Astrocyte (in vitro differentiated cells and primary cell): ENCODE measurements around the gene PDZD2. TPM values are rescaled to one million over a fixed set of nuclear protein-coding genes. Genes with fewer than 3 reads are reported as not detected.

Experiments used
- DNase-seq: peaks from one replicate; pipeline ENCODE4 v3.0.0-alpha.2; 2010; ENCODE audit warnings: low read depth
- FAIRE-seq: peaks from 2 replicates; lab custom pipeline; 2011; peaks lifted over from hg19 to GRCh38; lab: Jason Lieb, UNC
- H2AFZ ChIP-seq: 2 replicates; pipeline ENCODE4 v1.6.0; 2012; ENCODE audit warnings: low read depth, low read length, inconsistent platforms
- H3K27ac ChIP-seq: 2 replicates; pipeline ENCODE4 v1.5.1; 2011; ENCODE audit warnings: low read depth, low read length, inconsistent platforms
- H3K27me3 ChIP-seq: 2 replicates; pipeline ENCODE4 v1.6.0; 2011; ENCODE audit warnings: low read length, inconsistent platforms; ENCODE audit not compliant: insufficient read depth
- H3K36me3 ChIP-seq: 2 replicates; pipeline ENCODE4 v1.5.1; 2011; ENCODE audit warnings: low read length, inconsistent platforms; ENCODE audit not compliant: insufficient read depth
- H3K4me1 ChIP-seq: 2 replicates; pipeline ENCODE4 v1.5.1; 2011; ENCODE audit warnings: low read length, inconsistent platforms; ENCODE audit not compliant: insufficient read depth
- H3K4me2 ChIP-seq: 2 replicates; pipeline ENCODE4 v1.6.0; 2012; ENCODE audit warnings: low read length, inconsistent platforms
- H3K4me3 ChIP-seq: 2 replicates; pipeline ENCODE4 v1.5.1; 2011; ENCODE audit warnings: low read depth, mild to moderate bottlenecking, low read length, inconsistent platforms; ENCODE audit not compliant: insufficient read depth
- H3K79me2 ChIP-seq: 2 replicates; pipeline ENCODE4 v1.6.0; 2012; ENCODE audit warnings: mild to moderate bottlenecking, low read length, inconsistent platforms; ENCODE audit not compliant: insufficient read depth
- H3K9ac ChIP-seq: 2 replicates; pipeline ENCODE4 v1.6.0; 2012; ENCODE audit warnings: mild to moderate bottlenecking, low read length, inconsistent platforms
- H3K9me3 ChIP-seq: 2 replicates; pipeline ENCODE4 v1.5.1; 2012; ENCODE audit warnings: low read depth, mild to moderate bottlenecking, low read length, inconsistent platforms; ENCODE audit not compliant: insufficient read depth
- H4K20me1 ChIP-seq: 2 replicates; pipeline ENCODE4 v1.6.0; 2012; ENCODE audit warnings: low read length, inconsistent platforms; ENCODE audit not compliant: insufficient read depth
- H3K27ac Mint-ChIP-seq: one replicate; pipeline ENCODE4 v1.8.0; 2021; ENCODE audit warnings: mild to moderate bottlenecking, mixed read lengths; ENCODE audit not compliant: unreplicated experiment
- H3K27me3 Mint-ChIP-seq: one replicate; pipeline ENCODE4 v1.8.0; 2021; ENCODE audit warnings: low read depth, mixed read lengths; ENCODE audit not compliant: unreplicated experiment
- H3K36me3 Mint-ChIP-seq: one replicate; pipeline ENCODE4 v1.8.0; 2021; ENCODE audit warnings: low read depth, mixed read lengths; ENCODE audit not compliant: unreplicated experiment
- H3K4me1 Mint-ChIP-seq: one replicate; pipeline ENCODE4 v1.8.0; 2021; ENCODE audit warnings: low read depth, mixed read lengths; ENCODE audit not compliant: unreplicated experiment
- H3K4me3 Mint-ChIP-seq: one replicate; pipeline ENCODE4 v1.8.0; 2021; ENCODE audit warnings: mild to moderate bottlenecking, moderate library complexity, mixed read lengths; ENCODE audit not compliant: unreplicated experiment
- H3K9me3 Mint-ChIP-seq: one replicate; pipeline ENCODE4 v1.8.0; 2021; ENCODE audit warnings: mild to moderate bottlenecking, mixed read lengths; ENCODE audit not compliant: unreplicated experiment
- CTCF ChIP-seq: IDR thresholded peaks from 2 replicates; pipeline ENCODE4 v1.5.1; 2011; ENCODE audit warnings: low read depth, mild to moderate bottlenecking, inconsistent platforms, low read length, moderate library complexity; ENCODE audit not compliant: insufficient read depth
- EZH2 ChIP-seq: IDR thresholded peaks from 2 replicates; pipeline ENCODE4 v1.6.1; 2012; ENCODE audit warnings: mild to moderate bottlenecking, low read length, inconsistent platforms; ENCODE audit not compliant: insufficient read depth
- total RNA-seq: library from RNA; stranded (reverse); gene quantifications from 2 replicates; pipeline ENCODE4 v1.2.1, GENCODE V29; 2021

Gene PDZD2
- total RNA-seq, 1 donor from 2014 or later, result 10.3 TPM

DNA sequence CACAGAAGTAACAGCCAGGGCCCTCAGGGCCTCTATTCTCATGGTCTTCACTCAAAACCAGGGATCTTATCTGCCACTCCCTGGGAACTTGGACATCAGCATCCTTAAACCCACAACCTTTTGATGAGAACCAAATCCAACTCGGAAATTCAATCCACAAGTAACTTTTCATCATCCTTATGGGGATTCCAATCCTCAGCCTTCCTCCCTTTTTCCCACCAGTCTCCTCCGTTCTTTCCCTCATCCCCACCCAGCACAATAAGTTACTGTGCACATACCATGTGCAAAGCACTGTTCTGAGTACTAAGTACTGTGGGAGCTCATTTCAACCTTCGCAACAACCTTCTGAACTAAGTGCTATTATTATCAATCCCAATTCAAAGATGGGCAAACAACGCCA is 518.1 kb downstream of the PDZD2 start:
- Histone ChIP-seq H3K9ac (no peak overlapping the region), H3K79me2 (peaks cover 97% of the 10 kb centered on the region), H4K20me1 (peaks cover 93% of the 10 kb centered on the region), H3K36me3 (no peaks in the 10 kb centered on the region), H3K4me1 (no peaks in the 10 kb centered on the region), H3K4me2 (no peak overlapping the region), H3K27ac (no peak overlapping the region), H2AFZ (no peak overlapping the region), H3K4me3 (no peak overlapping the region), H3K27me3 (no peaks in the 10 kb centered on the region), H3K9me3 (no peaks in the 10 kb centered on the region)
- FAIRE-seq (no peak), DNase-seq (no peak)
- Mint-ChIP-seq H3K4me3 (no peak overlapping the region), H3K27ac (no peak overlapping the region), H3K4me1 (peaks cover 11% of the 10 kb centered on the region), H3K9me3 (no peaks in the 10 kb centered on the region), H3K27me3 (no peaks in the 10 kb centered on the region), H3K36me3 (no peaks in the 10 kb centered on the region)
- TF ChIP-seq CTCF (no peak), EZH2 (no peak)

- H3K4me1 Mint-ChIP-seq, result peaks cover 6% of the 10 kb centered on the region
- H3K27ac Mint-ChIP-seq, result no peak overlapping the region
- no peaks in the 10 kb centered on the region for H3K9me3 ChIP-seq
- no peaks in the 10 kb centered on the region for H3K27me3 ChIP-seq
- no peaks in the 10 kb centered on the region for H3K36me3 ChIP-seq
- no peak overlapping the region for H3K4me3 ChIP-seq
- FAIRE-seq (no peak), DNase-seq (no peak)
- H3K4me2 ChIP-seq, result no peak overlapping the region
- H4K20me1 ChIP-seq, result peaks cover 91% of the 10 kb centered on the region
- no peaks in the 10 kb centered on the region for H3K9me3 Mint-ChIP-seq
- no peak overlapping the region for H2AFZ ChIP-seq
- no peaks in the 10 kb centered on the region for H3K36me3 Mint-ChIP-seq
- H3K4me3 Mint-ChIP-seq, result no peak overlapping the region
- H3K4me1 ChIP-seq, result no peaks in the 10 kb centered on the region
- H3K27me3 Mint-ChIP-seq, result no peaks in the 10 kb centered on the region
- peaks cover 95% of the 10 kb centered on the region for H3K79me2 ChIP-seq
- no peak for TF ChIP-seq CTCF
- TF ChIP-seq EZH2, result no peak
- no peak overlapping the region for H3K9ac ChIP-seq
- H3K27ac ChIP-seq, result no peak overlapping the region
Measured at GRCh38 chr5:32158679-32158975, 519.7 kb downstream of the PDZD2 start.

- H4K20me1 ChIP-seq, result peaks cover 88% of the 10 kb centered on the region
Measured at GRCh38 chr5:32159328-32160072, 520.6 kb downstream of the PDZD2 start.

More at GRCh38 chr5:32159328-32160072, 520.6 kb downstream of the PDZD2 start:
- Mint-ChIP-seq H3K27me3 (no peaks in the 10 kb centered on the region), H3K36me3 (no peaks in the 10 kb centered on the region), H3K9me3 (no peaks in the 10 kb centered on the region), H3K4me1 (peaks cover 3% of the 10 kb centered on the region), H3K27ac (no peak overlapping the region), H3K4me3 (no peak overlapping the region)
- FAIRE-seq (no peak), DNase-seq (no peak)
- H3K9me3 ChIP-seq, result no peaks in the 10 kb centered on the region
- peaks cover 95% of the 10 kb centered on the region for H3K79me2 ChIP-seq
- no peaks in the 10 kb centered on the region for H3K27me3 ChIP-seq
- no peaks in the 10 kb centered on the region for H3K36me3 ChIP-seq
- TF ChIP-seq CTCF, result no peak
- no peak for TF ChIP-seq EZH2
- no peaks in the 10 kb centered on the region for H3K4me1 ChIP-seq
- H2AFZ ChIP-seq, result no peak overlapping the region
- H3K4me2 ChIP-seq, result no peak overlapping the region
- no peak overlapping the region for H3K4me3 ChIP-seq
- no peak overlapping the region for H3K27ac ChIP-seq
- H3K9ac ChIP-seq, result no peak overlapping the region
